K562 (cell line): ENCODE results near the gene TACR2. TPM values are rescaled to one million over a fixed set of nuclear protein-coding genes. Genes with fewer than 3 reads are reported as not detected.

Source experiments
- ATAC-seq: fragments of 200-7000 bp; cut with Tn5 transposase; 3 replicates; pipeline ENCODE4 v1.9.1; 2020; ENCODE audit warnings: moderate library complexity
- BruUV-seq: library from RNA; stranded (reverse); fragments of 400-500 nt; replicated peaks from 2 replicates; lab custom pipeline; 2021; lab: Mats Ljungman, UMichigan
- CTCF ChIA-PET: fragments of 300-600 bp; formaldehyde crosslinking; extraction: SDS; loops from one replicate; lab custom pipeline; 2021; ENCODE audit warnings: low intra/inter-chr PET ratio; lab: Yijun Ruan, JAX
- POLR2A ChIA-PET: fragments of 300-600, 350-650 bp; sonication (Branson Sonifier 250); formaldehyde crosslinking; extraction: SDS; loops from one replicate; lab custom pipeline; 2021; ENCODE audit warnings: antibody characterized with exemption, inconsistent platforms; lab: Yijun Ruan, JAX
- DNase-seq, 4 experiments: peaks; one replicate each; pipeline versions ENCODE4 v3.0.0 to v3.0.0-alpha.2; 2011 to 2018; ENCODE audit warnings: low spot score in 3 of 4, mixed read lengths in 3 of 4; ENCODE audit errors: extremely low read depth in 1 of 4
- FAIRE-seq: peaks from 2 replicates; lab custom pipeline; 2011; peaks lifted over from hg19 to GRCh38; lab: Jason Lieb, UNC
- H2AFZ ChIP-seq: 2 replicates; pipeline ENCODE4 v1.6.0; 2011; ENCODE audit warnings: low read depth, low read length, control low read depth, inconsistent platforms
- H3K27ac ChIP-seq: fragments of 200-600 bp; 3 replicates; pipeline ENCODE4 v1.8.0; 2011; ENCODE audit warnings: low read depth, mild to moderate bottlenecking, control low read depth, inconsistent platforms, low read length, moderate library complexity, mixed read lengths; ENCODE audit errors: extremely low read depth
- H3K27me3 ChIP-seq, 2 experiments: fragments of 300-600 bp in 1 of 2; 2 replicates in 1 of 2; 3 replicates in 1 of 2; pipeline versions ENCODE4 v1.6.0 to v1.8.0; 2011; ENCODE audit warnings: inconsistent platforms in 2 of 2, low read length in 2 of 2, mild to moderate bottlenecking in 1 of 2, mixed read lengths in 1 of 2, moderate library complexity in 1 of 2; ENCODE audit not compliant: control insufficient read depth in 2 of 2, insufficient read depth in 2 of 2
- H3K36me3 ChIP-seq: fragments of 300-600 bp; 3 replicates; pipeline ENCODE4 v1.8.0; 2011; ENCODE audit warnings: mild to moderate bottlenecking, low read length, inconsistent platforms; ENCODE audit not compliant: control insufficient read depth, insufficient read depth
- H3K4me1 ChIP-seq, 2 experiments: fragments of 200-600 bp in 1 of 2; replicated peaks in 1 of 2; 2 replicates in 1 of 2; 3 replicates in 1 of 2; pipeline versions ENCODE4 v1.5.1 to v1.8.0; 2011; ENCODE audit warnings: inconsistent platforms in 2 of 2, low read length in 2 of 2, mild to moderate bottlenecking in 1 of 2, mixed read lengths in 1 of 2, moderate library complexity in 1 of 2; ENCODE audit not compliant: control insufficient read depth in 2 of 2, insufficient read depth in 2 of 2
- H3K4me2 ChIP-seq: 2 replicates; pipeline ENCODE4 v1.6.1; 2011; ENCODE audit warnings: low read length, control low read depth, inconsistent platforms, mixed read lengths; ENCODE audit not compliant: insufficient read depth
- H3K4me3 ChIP-seq: fragments of 200-600 bp; sonication (generic), shearing (Covaris generic); 2 replicates; pipeline ENCODE4 v1.5.1; 2016; ENCODE audit warnings: control low read depth, inconsistent platforms
- H3K79me2 ChIP-seq: fragments of 200-600 bp; 3 replicates; pipeline ENCODE4 v1.8.0; 2011; ENCODE audit warnings: low read length, inconsistent platforms; ENCODE audit not compliant: control insufficient read depth, insufficient read depth
- H3K9ac ChIP-seq, 2 experiments: 2 replicates each; pipeline versions ENCODE4 v1.6.0 to v1.6.1; 2011; ENCODE audit warnings: low read depth in 2 of 2, low read length in 2 of 2, control low read depth in 1 of 2, inconsistent platforms in 1 of 2, mild to moderate bottlenecking in 1 of 2, mixed read lengths in 1 of 2; ENCODE audit not compliant: insufficient read depth in 1 of 2
- H3K9me1 ChIP-seq: one replicate; pipeline ENCODE4 v1.6.0; 2011; ENCODE audit warnings: inconsistent platforms, mild to moderate bottlenecking, low read length, moderate library complexity; ENCODE audit not compliant: control insufficient read depth, insufficient read depth
- H3K9me3 ChIP-seq: replicated peaks from 2 replicates; pipeline ENCODE4 v1.5.1; 2011; ENCODE audit warnings: low read depth, low read length, inconsistent platforms; ENCODE audit not compliant: control insufficient read depth, insufficient read depth
- H4K20me1 ChIP-seq: replicated peaks from 2 replicates; pipeline ENCODE4 v1.6.1; 2011; ENCODE audit warnings: low read length, inconsistent platforms, mixed read lengths; ENCODE audit not compliant: control insufficient read depth, insufficient read depth
- ARID1B ChIP-seq: fragments of 450-650 bp; IDR thresholded peaks from 2 replicates; pipeline ENCODE4 v1.6.1; 2016; ENCODE audit warnings: antibody characterized with exemption, mild to moderate bottlenecking, inconsistent platforms
- CBFA2T2 ChIP-seq: fragments of 450-650 bp; conservative IDR thresholded peaks from 2 replicates; pipeline ENCODE4 v1.6.1; 2017; ENCODE audit warnings: mild to moderate bottlenecking
- CTCF ChIP-seq, 3 experiments: IDR thresholded peaks in 2 of 3; conservative IDR thresholded peaks in 1 of 3; 2 replicates each; pipeline ENCODE4 v1.5.1; 2011 to 2012; ENCODE audit warnings: low read length in 3 of 3, mild to moderate bottlenecking in 3 of 3, control low read depth in 2 of 3, improper control_type of control experiment in 1 of 3, inconsistent platforms in 1 of 3, low read depth in 1 of 3, mixed read lengths in 1 of 3, moderate library complexity in 1 of 3; ENCODE audit not compliant: insufficient read depth in 2 of 3
- KLF6 ChIP-seq: fragments of 250-450 bp; sonication (Bioruptor Pico); IDR thresholded peaks from 2 replicates; pipeline ENCODE4 v1.4.0; 2020; ENCODE audit warnings: mild to moderate bottlenecking, moderate library complexity, borderline replicate concordance
- NFIC ChIP-seq: fragments of 450-650 bp; IDR thresholded peaks from 2 replicates; pipeline ENCODE4 v1.6.1; 2017; ENCODE audit warnings: mild to moderate bottlenecking, inconsistent platforms
- RAD21 ChIP-seq, 2 experiments: fragments of 250-450 bp in 1 of 2; fragments of 450-650 bp in 1 of 2; sonication (Bioruptor Pico) in 1 of 2; formaldehyde crosslinking in 1 of 2; IDR thresholded peaks in 1 of 2; conservative IDR thresholded peaks in 1 of 2; 2 replicates each; pipeline versions ENCODE4 v1.4.0 to v1.8.0; 2020 to 2022; ENCODE audit warnings: mild to moderate bottlenecking in 2 of 2, moderate library complexity in 1 of 2
- SRSF3 ChIP-seq: fragments of 200-400 bp; formaldehyde crosslinking; IDR thresholded peaks from 2 replicates; pipeline ENCODE4 v1.6.1; 2016; ENCODE audit warnings: mild to moderate bottlenecking, low read length, moderate library complexity; ENCODE audit not compliant: insufficient read depth
- WGBS: fragments of 100-300 bp; shearing (Covaris generic); methylation state at CpG from one replicate; pipeline ENCODE4 v1.1.6; 2016; ENCODE audit warnings: low coverage, mixed read lengths; ENCODE audit not compliant: insufficient coverage; ENCODE audit errors: missing lambda C conversion rate; 5-methylcytosine and 5-hydroxymethylcytosine counted together
- in situ Hi-C: fragments of 300-500 bp; cut with MboI; formaldehyde crosslinking; loops from 4 replicates; pipeline ENCODE4 v1.15.0; 2018; ENCODE audit warnings: inconsistent platforms, mixed read lengths
- intact Hi-C: fragments of 100-400 bp; cut with micrococcal nuclease; formaldehyde crosslinking; loops from 2 replicates; pipeline ENCODE4 v1.14.2; 2022
- polyA plus RNA-seq, 8 experiments: library from polyadenylated mRNA; depleted of rRNA in 4 of 8; stranded (reverse) in 5 of 8; unstranded in 3 of 8; fragments of >200 nt; fragmentation: Nextera tagmentation in 2 of 8; fragmentation: Illumina TruSeq in 1 of 8; extraction: Ambion mirVana in 2 of 8; extraction: Trizol in 1 of 8; gene quantifications; 2 replicates each; pipeline versions ENCODE4 v1.2.1 to v1.2.3, GENCODE V29; 2011 to 2014; ENCODE audit warnings: inconsistent platforms in 1 of 8, missing spikeins in 1 of 8
- total RNA-seq, 7 experiments: library from RNA; depleted of rRNA in 6 of 7; stranded (reverse); fragments of >200 nt in 6 of 7; fragmentation: Illumina TruSeq in 2 of 7; extraction: Trizol in 2 of 7; gene quantifications; 2 replicates each; pipeline versions ENCODE4 v1.2.1 to v1.2.3, GENCODE V29; 2011 to 2021; ENCODE audit warnings: low replicate concordance in 1 of 7
- TF ChIP-seq, protein P1 (sequence below), 2 experiments: fragments of 450-650 bp; formaldehyde crosslinking in 1 of 2; IDR thresholded peaks; 2 replicates each; pipeline versions ENCODE4 v1.4.0 to v1.6.1; 2014 to 2020; ENCODE audit warnings: mild to moderate bottlenecking in 2 of 2, borderline replicate concordance in 1 of 2, low read depth in 1 of 2

TACR2 gene
- total and polyA plus RNA-seq, 9 of the 15 experiments (the other 6 are each of a cell fraction or from before 2014, with no cell fraction given) = not detected

- in situ Hi-C loops (no loop called here), intact Hi-C loops (no loop called here)
- 82% methylated on average over 12 of the region's 12 CpGs for WGBS
- H3K36me3 ChIP-seq = peaks cover 92% of the 10 kb centered on the region
- peak overlapping the region in 1 of 2 experiments; percentile 54; a peak in 1 of 4 replicates for H3K9ac ChIP-seq
- FAIRE-seq = no peak
- peaks cover 9% of the 10 kb centered on the region; the same call in 1 of the 2 replicates for H4K20me1 ChIP-seq
- ChIA-PET POLR2A (no interaction called here), CTCF (interaction anchor here (0.9 kb wide), 1 partner anchor 121 kb away, joined by 3 read pairs; no protein-coding TSS in a partner anchor)
- H2AFZ ChIP-seq = no peak overlapping the region
- no peaks in the 10 kb centered on the region for H3K27me3 ChIP-seq
- H3K4me3 ChIP-seq = no peak overlapping the region
- peaks cover 0 to 4% of the 10 kb centered on the region in 2 experiments; a peak in 2 of 5 replicates for H3K4me1 ChIP-seq
- no peaks in the 10 kb centered on the region for H3K9me3 ChIP-seq
- H3K79me2 ChIP-seq = peaks cover 91% of the 10 kb centered on the region
- no peak for DNase-seq
- BruUV-seq = no TSS peak
- no peak overlapping the region for H3K27ac ChIP-seq
- ATAC-seq = peak; percentile 78
- H3K9me1 ChIP-seq = no peaks in the 10 kb centered on the region
- H3K4me2 ChIP-seq = no peak overlapping the region
- TF ChIP-seq, protein P1, sequence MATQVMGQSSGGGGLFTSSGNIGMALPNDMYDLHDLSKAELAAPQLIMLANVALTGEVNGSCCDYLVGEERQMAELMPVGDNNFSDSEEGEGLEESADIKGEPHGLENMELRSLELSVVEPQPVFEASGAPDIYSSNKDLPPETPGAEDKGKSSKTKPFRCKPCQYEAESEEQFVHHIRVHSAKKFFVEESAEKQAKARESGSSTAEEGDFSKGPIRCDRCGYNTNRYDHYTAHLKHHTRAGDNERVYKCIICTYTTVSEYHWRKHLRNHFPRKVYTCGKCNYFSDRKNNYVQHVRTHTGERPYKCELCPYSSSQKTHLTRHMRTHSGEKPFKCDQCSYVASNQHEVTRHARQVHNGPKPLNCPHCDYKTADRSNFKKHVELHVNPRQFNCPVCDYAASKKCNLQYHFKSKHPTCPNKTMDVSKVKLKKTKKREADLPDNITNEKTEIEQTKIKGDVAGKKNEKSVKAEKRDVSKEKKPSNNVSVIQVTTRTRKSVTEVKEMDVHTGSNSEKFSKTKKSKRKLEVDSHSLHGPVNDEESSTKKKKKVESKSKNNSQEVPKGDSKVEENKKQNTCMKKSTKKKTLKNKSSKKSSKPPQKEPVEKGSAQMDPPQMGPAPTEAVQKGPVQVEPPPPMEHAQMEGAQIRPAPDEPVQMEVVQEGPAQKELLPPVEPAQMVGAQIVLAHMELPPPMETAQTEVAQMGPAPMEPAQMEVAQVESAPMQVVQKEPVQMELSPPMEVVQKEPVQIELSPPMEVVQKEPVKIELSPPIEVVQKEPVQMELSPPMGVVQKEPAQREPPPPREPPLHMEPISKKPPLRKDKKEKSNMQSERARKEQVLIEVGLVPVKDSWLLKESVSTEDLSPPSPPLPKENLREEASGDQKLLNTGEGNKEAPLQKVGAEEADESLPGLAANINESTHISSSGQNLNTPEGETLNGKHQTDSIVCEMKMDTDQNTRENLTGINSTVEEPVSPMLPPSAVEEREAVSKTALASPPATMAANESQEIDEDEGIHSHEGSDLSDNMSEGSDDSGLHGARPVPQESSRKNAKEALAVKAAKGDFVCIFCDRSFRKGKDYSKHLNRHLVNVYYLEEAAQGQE (IDR thresholded peaks at IDR 0.05; ENCODE audit: borderline replicate concordance) = 0 out of 2 replicates have a peak, but pooled peaks have one; percentile 3
- TF ChIP-seq, protein P1 (CRISPR knock-in tag; IDR thresholded peaks at IDR 0.05; ENCODE audit: low read depth) = no peak
- TF ChIP-seq RAD21 (CRISPR knock-in tag; conservative IDR thresholded peaks at IDR 0.05 in 1 of 2, IDR thresholded peaks at IDR 0.05 in 1 of 2) (peak in 1 of 2 experiments; percentile 25; a peak in 2 of 4 replicates), KLF6 (CRISPR knock-in tag) (no peak), CBFA2T2 (no peak), NFIC (peak; percentile 51), SRSF3 (no peak), CTCF (IDR thresholded peaks at IDR 0.05 in 2 of 3, conservative IDR thresholded peaks at IDR 0.05 in 1 of 3; ENCODE audit: insufficient read depth in 2 of 3, low read depth in 1 of 3, low read length in 3 of 3) (peak in 2 of 3 experiments; percentile 18 to 27; a peak in 2 of 6 replicates), ARID1B (no peak)
Observed at GRCh38 chr10:69358148-69358795, 58.4 kb downstream of the TACR2 start.
